Activated CD8-positive, alpha-beta T cell treated with anti-CD3 and anti-CD28 coated beads for 36 hours (primary cell): Measurements from ENCODE around the gene SPECC1L. TPM values are rescaled to one million over a fixed set of nuclear protein-coding genes. Genes with fewer than 3 reads are reported as not detected.

Experiments
- ATAC-seq: fragments of 200-7000 bp; cut with Tn5 transposase; one replicate; pipeline ENCODE4 v1.10.0; 2021; ENCODE audit warnings: mild to moderate bottlenecking, moderate library complexity
- CTCF ChIA-PET: fragments of 350-600 bp; sonication (Branson Sonifier 250); formaldehyde crosslinking; loops from one replicate; lab custom pipeline; 2021; ENCODE audit warnings: antibody characterized with exemption; lab: Charles Lee
- POLR2A ChIA-PET: fragments of 350-600 bp; sonication (Branson Sonifier 250); formaldehyde crosslinking; loops from one replicate; lab custom pipeline; 2021; ENCODE audit warnings: antibody characterized with exemption; lab: Charles Lee
- DNase-seq: peaks from one replicate; pipeline ENCODE4 v3.0.0-alpha.2; 2020
- H3K27ac Mint-ChIP-seq: one replicate; pipeline ENCODE4 v1.8.0; 2021; ENCODE audit warnings: mild to moderate bottlenecking, mixed read lengths
- H3K27me3 Mint-ChIP-seq: one replicate; pipeline ENCODE4 v1.8.0; 2021; ENCODE audit warnings: mixed read lengths
- H3K36me3 Mint-ChIP-seq: one replicate; pipeline ENCODE4 v1.8.0; 2021; ENCODE audit warnings: low read depth, mixed read lengths
- H3K4me1 Mint-ChIP-seq: one replicate; pipeline ENCODE4 v1.8.0; 2021; ENCODE audit warnings: low read depth, mixed read lengths
- H3K4me3 Mint-ChIP-seq: one replicate; pipeline ENCODE4 v1.8.0; 2021; ENCODE audit warnings: mild to moderate bottlenecking, moderate library complexity, mixed read lengths
- H3K9me3 Mint-ChIP-seq: one replicate; pipeline ENCODE4 v1.8.0; 2021; ENCODE audit warnings: mixed read lengths
- CTCF ChIP-seq: fragments of 200-600 bp; IDR thresholded peaks from one replicate; pipeline ENCODE4 v1.8.0; 2022; ENCODE audit warnings: antibody characterized with exemption, mild to moderate bottlenecking
- intact Hi-C: fragments of 100-400 bp; cut with micrococcal nuclease; formaldehyde crosslinking; loops from one replicate; pipeline ENCODE4 v1.10.0; 2022
- total RNA-seq, 2 experiments: library from RNA; stranded (reverse); gene quantifications; one replicate each; pipeline ENCODE4 v1.2.3, GENCODE V29; 2021

Gene SPECC1L
- total RNA-seq, 2 experiments from 2014 or later = 38.9 to 39.0 TPM

- ChIA-PET CTCF (interaction anchor here (0.8 to 5.6 kb wide), 6 partner anchors 8 to 86 kb away, joined by 3 to 51 read pairs (median 5); no protein-coding TSS in a partner anchor), POLR2A (interaction anchor here (0.9 to 3.7 kb wide), 6 partner anchors 8 to 31 kb away, joined by 4 to 21 read pairs (median 10); partner anchors contain the start of gene ADORA2A)
- Mint-ChIP-seq H3K4me3 (peak overlapping the region; percentile 75), H3K4me1 (peaks cover 91% of the 10 kb centered on the region), H3K9me3 (no peaks in the 10 kb centered on the region), H3K36me3 (peaks cover 66% of the 10 kb centered on the region), H3K27me3 (no peaks in the 10 kb centered on the region), H3K27ac (peak overlapping the region; percentile 98)
- intact Hi-C loops = no loop called here
- TF ChIP-seq CTCF = no peak
- ATAC-seq = no peak
- no peak for DNase-seq
Measured at GRCh38 chr22:24435861-24436371, 165.3 kb downstream of the SPECC1L start.

- peak overlapping the region; percentile 24 for H3K4me3 Mint-ChIP-seq
- ChIA-PET CTCF (interaction anchor here (1.9 to 5.6 kb wide), 2 partner anchors 10 to 13 kb away, joined by 5 to 51 read pairs; no protein-coding TSS in a partner anchor), POLR2A (interaction anchor here (2.9 to 3.7 kb wide), 2 partner anchors 9 to 12 kb away, joined by 8 to 12 read pairs; partner anchors contain the start of gene ADORA2A)
- ATAC-seq = no peak
- no peaks in the 10 kb centered on the region for H3K9me3 Mint-ChIP-seq
- intact Hi-C loops = no loop called here
- H3K4me1 Mint-ChIP-seq = peaks cover 91% of the 10 kb centered on the region
- no peaks in the 10 kb centered on the region for H3K27me3 Mint-ChIP-seq
- no peak for DNase-seq
- H3K27ac Mint-ChIP-seq = peak overlapping the region; percentile 98
- peaks cover 69% of the 10 kb centered on the region for H3K36me3 Mint-ChIP-seq
- no peak for TF ChIP-seq CTCF
Measured at GRCh38 chr22:24436553-24436952, 165.9 kb downstream of the SPECC1L start.

- no peaks in the 10 kb centered on the region for H3K9me3 Mint-ChIP-seq
- H3K27ac Mint-ChIP-seq = peak overlapping the region; percentile 98
- TF ChIP-seq CTCF = no peak
- no peak overlapping the region for H3K4me3 Mint-ChIP-seq
- DNase-seq (no peak), ATAC-seq (no peak)
- CTCF ChIA-PET = interaction anchor here (1.6 to 1.8 kb wide), 2 partner anchors 10 to 24 kb away, joined by 6 to 8 read pairs; partner anchors contain the start of gene ADORA2A
- peaks cover 91% of the 10 kb centered on the region for H3K4me1 Mint-ChIP-seq
- H3K36me3 Mint-ChIP-seq = peaks cover 71% of the 10 kb centered on the region
- no peaks in the 10 kb centered on the region for H3K27me3 Mint-ChIP-seq
- intact Hi-C loops = no loop called here
- POLR2A ChIA-PET = interaction anchor here (0.6 to 2.9 kb wide), 3 partner anchors 9 to 16 kb away, joined by 3 to 8 read pairs (median 4); partner anchors contain the start of gene ADORA2A
Measured at GRCh38 chr22:24437091-24437490, 166.5 kb downstream of the SPECC1L start.

- ATAC-seq (peak; percentile 8), DNase-seq (peak; percentile 53)
- no peak for TF ChIP-seq CTCF
- CTCF ChIA-PET = interaction anchor here (1.0 to 1.8 kb wide), 6 partner anchors 11 to 65 kb away, joined by 4 to 10 read pairs (median 6); partner anchors contain the start of gene ADORA2A
- intact Hi-C loops = no loop called here
- H3K4me1 Mint-ChIP-seq = peaks cover 91% of the 10 kb centered on the region
- peaks cover 69% of the 10 kb centered on the region for H3K36me3 Mint-ChIP-seq
- H3K27ac Mint-ChIP-seq = peak overlapping the region; percentile 98
- POLR2A ChIA-PET = interaction anchor here (0.6 to 2.9 kb wide), 3 partner anchors 10 to 16 kb away, joined by 3 to 8 read pairs (median 4); partner anchors contain the start of gene ADORA2A
- peak overlapping the region; percentile 26 for H3K4me3 Mint-ChIP-seq
- no peaks in the 10 kb centered on the region for H3K27me3 Mint-ChIP-seq
- H3K9me3 Mint-ChIP-seq = no peaks in the 10 kb centered on the region
Measured at GRCh38 chr22:24437741-24438328, 167.2 kb downstream of the SPECC1L start.
